Esophagus muscularis mucosa (tissue), 4 donors: ENCODE results near the gene PLCXD3. TPM values are rescaled to one million over a fixed set of nuclear protein-coding genes. Genes with fewer than 3 reads are reported as not detected.

Experiments used
- DNase-seq: peaks from one replicate; pipeline ENCODE4 v3.0.0-alpha.2; 2017; ENCODE audit errors: extremely low spot score
- H3K27ac ChIP-seq, 4 donors: fragments of 200-600 bp; sonication (generic); replicated peaks in 1 of 4; 1 replicate in 3 of 4; 2 replicates in 1 of 4; pipeline ENCODE4 v1.5.1; 2016 to 2019; ENCODE audit warnings: mild to moderate bottlenecking in 1 of 4
- H3K27me3 ChIP-seq, 4 donors: fragments of 200-600 bp; sonication (generic); one replicate each; pipeline versions ENCODE4 v1.5.1 to v1.6.0; 2016 to 2019
- H3K36me3 ChIP-seq, 4 donors: fragments of 200-600 bp; sonication (generic); one replicate each; pipeline ENCODE4 v1.5.1; 2016 to 2019
- H3K4me1 ChIP-seq, 4 donors: fragments of 200-600 bp; sonication (generic); one replicate each; pipeline ENCODE4 v1.5.1; 2016 to 2019
- H3K4me3 ChIP-seq, 4 donors: fragments of 200-600 bp; sonication (generic); 1 replicate in 2 of 4; 2 replicates in 2 of 4; pipeline ENCODE4 v1.5.1; 2016 to 2019; ENCODE audit warnings: mild to moderate bottlenecking in 4 of 4, moderate library complexity in 1 of 4
- H3K9me3 ChIP-seq, 4 donors: fragments of 200-600 bp; sonication (generic); 1 replicate in 3 of 4; 2 replicates in 1 of 4; pipeline ENCODE4 v1.5.1; 2016 to 2019
- CTCF ChIP-seq, 3 experiments: fragments of 200-600 bp in 2 of 3; fragments of 450-650 bp in 1 of 3; sonication (generic) in 2 of 3; IDR thresholded peaks; one replicate each; pipeline ENCODE4 v1.5.1; 2017 to 2019; ENCODE audit warnings: antibody characterized with exemption in 3 of 3, mild to moderate bottlenecking in 2 of 3, moderate library complexity in 1 of 3
- EP300 ChIP-seq: sonication (generic); formaldehyde crosslinking; IDR thresholded peaks from one replicate; pipeline ENCODE4 v1.6.1; 2017; ENCODE audit warnings: antibody characterized with exemption
- POLR2A ChIP-seq: fragments of 450-650 bp; IDR thresholded peaks from one replicate; pipeline ENCODE4 v1.6.1; 2017; ENCODE audit warnings: antibody characterized with exemption, moderate library complexity, mild to moderate bottlenecking, low read depth
- POLR2AphosphoS5 ChIP-seq, 2 donors: sonication (generic); formaldehyde crosslinking; IDR thresholded peaks; one replicate each; pipeline ENCODE4 v1.6.1; 2017; ENCODE audit warnings: antibody characterized with exemption in 2 of 2
- WGBS: methylation state at CpG from one replicate; pipeline ENCODE4 v1.1.5; 2018; 5-methylcytosine and 5-hydroxymethylcytosine counted together
- intact Hi-C: fragments of 100-400 bp; cut with DNase I; formaldehyde crosslinking; loops from one replicate; pipeline ENCODE4 v1.15.1; 2023
- total RNA-seq, 4 donors: library from RNA; depleted of rRNA; stranded (reverse); fragments of >200 nt; gene quantifications; one replicate each; pipeline versions ENCODE4 v1.1.0 to v1.2.1, GENCODE V29; 2016

The PLCXD3 gene
- total RNA-seq, 4 donors from 2014 or later = 1.1 to 3.0 (median 2.0) TPM

- no peaks in the 10 kb centered on the region for H3K36me3 ChIP-seq
- DNase-seq = no peak
- peaks cover 0 to 9% (median 0%) of the 10 kb centered on the region in 4 donors for H3K4me1 ChIP-seq
- H3K27ac ChIP-seq = no peak overlapping the region
- H3K27me3 ChIP-seq = no peaks in the 10 kb centered on the region
- 73% methylated on average over 3 of the region's 3 CpGs for WGBS
- intact Hi-C loops = no loop called here
- no peak overlapping the region for H3K4me3 ChIP-seq
- no peak for TF ChIP-seq CTCF (IDR thresholded peaks at IDR 0.05)
- TF ChIP-seq POLR2AphosphoS5 (IDR thresholded peaks at IDR 0.05) = no peak
- no peak for TF ChIP-seq POLR2A
- TF ChIP-seq EP300 = no peak
- H3K9me3 ChIP-seq = no peaks in the 10 kb centered on the region
Observed at GRCh38 chr5:41447650-41448510, 62.5 kb downstream of the PLCXD3 start.

- intact Hi-C loops = no loop called here
- H3K4me3 ChIP-seq = no peak overlapping the region
- TF ChIP-seq EP300 = no peak
- TF ChIP-seq POLR2AphosphoS5 (IDR thresholded peaks at IDR 0.05) = no peak
- DNase-seq = no peak
- H3K27ac ChIP-seq = no peak overlapping the region
- 91% methylated on average over 16 of the region's 16 CpGs for WGBS
- no peaks in the 10 kb centered on the region for H3K9me3 ChIP-seq
- H3K27me3 ChIP-seq = no peaks in the 10 kb centered on the region
- H3K36me3 ChIP-seq = no peaks in the 10 kb centered on the region
- peaks cover 0 to 9% (median 0%) of the 10 kb centered on the region in 4 donors for H3K4me1 ChIP-seq
Observed at GRCh38 chr5:41445937-41446563, 64.4 kb downstream of the PLCXD3 start.

- 73% methylated on average over 1 of the region's 1 CpG for WGBS
- no peaks in the 10 kb centered on the region for H3K9me3 ChIP-seq
- no peak overlapping the region for H3K27ac ChIP-seq
- H3K27me3 ChIP-seq = no peaks in the 10 kb centered on the region
- intact Hi-C loops = no loop called here
- no peak for DNase-seq
- TF ChIP-seq CTCF (IDR thresholded peaks at IDR 0.05) = no peak
- no peak for TF ChIP-seq POLR2AphosphoS5 (IDR thresholded peaks at IDR 0.05)
- no peak for TF ChIP-seq EP300
- TF ChIP-seq POLR2A = no peak
- peaks cover 0 to 7% (median 0%) of the 10 kb centered on the region in 4 donors for H3K4me1 ChIP-seq
- no peak overlapping the region for H3K4me3 ChIP-seq
- no peaks in the 10 kb centered on the region for H3K36me3 ChIP-seq
Observed at GRCh38 chr5:41435276-41435675, 75.1 kb downstream of the PLCXD3 start.

GRCh38 chr5:41433552-41434181 lies 76.7 kb downstream of the PLCXD3 start:
- Histone ChIP-seq H3K36me3 (no peaks in the 10 kb centered on the region), H3K9me3 (no peaks in the 10 kb centered on the region), H3K27ac (no peak overlapping the region), H3K4me1 (peaks cover 0 to 7% (median 0%) of the 10 kb centered on the region in 4 donors), H3K4me3 (no peak overlapping the region), H3K27me3 (no peaks in the 10 kb centered on the region)
- TF ChIP-seq POLR2A (no peak), EP300 (no peak), POLR2AphosphoS5 (IDR thresholded peaks at IDR 0.05) (no peak), CTCF (IDR thresholded peaks at IDR 0.05) (no peak)
- 54% methylated on average over 4 of the region's 4 CpGs for WGBS
- intact Hi-C loops = no loop called here
- DNase-seq = no peak
